Measurements from ENCODE around the gene PLXDC1.
"Not testable (repeated sequence)": the region's sequence is repeated elsewhere in the genome, so short reads cannot be mapped to it uniquely, and the experiment has no call there.

PLXDC1 gene

DNA sequence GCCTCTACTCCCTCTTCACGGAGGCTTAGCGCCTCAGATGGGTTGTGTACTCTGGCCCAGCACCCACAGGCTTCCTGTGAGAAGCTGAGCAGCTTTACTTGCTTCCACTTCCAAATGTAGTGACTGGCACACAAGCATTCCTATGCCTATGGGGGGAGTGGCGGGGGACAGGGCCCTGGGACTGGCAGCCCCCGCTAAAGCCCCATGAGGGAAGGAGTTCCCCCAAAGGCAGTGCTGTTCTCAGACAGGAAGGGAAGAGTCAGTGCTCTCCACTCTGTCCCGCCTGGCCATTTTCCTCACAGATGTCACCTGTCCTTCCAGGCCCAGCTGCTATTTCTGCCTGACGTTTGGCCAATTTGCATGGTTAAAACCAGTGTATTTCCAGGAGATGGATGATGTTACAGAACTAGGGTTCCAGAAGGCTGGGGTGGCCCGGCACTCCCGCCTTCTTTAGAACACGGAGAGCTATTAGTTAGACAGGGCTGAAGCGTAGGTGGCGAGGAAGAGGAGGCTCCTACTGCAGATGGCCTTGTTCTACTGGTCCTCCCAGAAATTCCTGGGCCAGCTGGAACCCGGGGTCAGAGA lies 100.3 kb downstream of the PLXDC1 start:
- no peak for DNase-seq (ENCODE audit: low read depth, low spot score)
- no peak overlapping the region for H3K4me3 ChIP-seq (ENCODE audit: low read length)

GRCh38 chr17:39045948-39046679 lies 105.3 kb downstream of the PLXDC1 start:
- no peak for DNase-seq (ENCODE audit: low read depth, low spot score)
- no peak overlapping the region for H3K4me3 ChIP-seq (ENCODE audit: low read length)

GRCh38 chr17:39036009-39036408 lies 115.4 kb downstream of the PLXDC1 start:
- no peak overlapping the region for H3K4me3 ChIP-seq (ENCODE audit: low read length)
- DNase-seq (ENCODE audit: low read depth, low spot score) = no peak

- DNase-seq (ENCODE audit: low read depth, low spot score); H3K4me3 ChIP-seq (ENCODE audit: low read length): not testable (repeated sequence)
Measured at GRCh38 chr17:39035578-39035977, 115.9 kb downstream of the PLXDC1 start.

GRCh38 chr17:39028690-39029089 lies 122.7 kb downstream of the PLXDC1 start:
- DNase-seq (ENCODE audit: low read depth, low spot score) = no peak
- H3K4me3 ChIP-seq (ENCODE audit: low read length) = no peak overlapping the region

GRCh38 chr17:39027455-39028035 lies 123.9 kb downstream of the PLXDC1 start:
- no peak overlapping the region for H3K4me3 ChIP-seq (ENCODE audit: low read length)
- no peak for DNase-seq (ENCODE audit: low read depth, low spot score)

DNA sequence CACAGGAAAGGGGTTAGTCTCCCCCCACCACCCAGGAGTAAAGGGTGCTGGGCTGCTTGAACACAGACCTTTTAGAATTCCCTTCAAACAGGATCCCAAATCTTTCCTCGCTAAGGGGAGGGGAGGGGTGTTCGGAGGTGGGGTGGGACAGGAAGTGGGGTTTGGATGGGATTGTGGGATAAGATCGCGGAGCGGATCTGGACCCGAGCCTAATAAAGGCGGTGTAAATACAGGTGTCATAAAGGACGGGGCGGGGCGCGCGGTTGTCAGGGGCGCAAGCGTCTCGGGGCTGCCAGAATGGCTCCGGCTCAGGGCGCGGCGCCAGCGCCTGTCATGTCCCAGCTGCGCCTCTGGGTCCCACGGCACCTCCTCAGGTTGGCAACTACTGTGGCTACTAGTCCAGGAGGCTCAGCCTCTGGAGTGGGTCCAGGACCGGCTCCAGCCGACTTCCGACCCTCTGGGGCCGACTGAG lies 124.4 kb downstream of the PLXDC1 start:
- no peak overlapping the region for H3K4me3 ChIP-seq (ENCODE audit: low read length)
- no peak for DNase-seq (ENCODE audit: low read depth, low spot score)

- H3K4me3 ChIP-seq (ENCODE audit: low read length); DNase-seq (ENCODE audit: low read depth, low spot score): not testable (repeated sequence)
Measured at GRCh38 chr17:39026346-39026745, 125.1 kb downstream of the PLXDC1 start.

DNA sequence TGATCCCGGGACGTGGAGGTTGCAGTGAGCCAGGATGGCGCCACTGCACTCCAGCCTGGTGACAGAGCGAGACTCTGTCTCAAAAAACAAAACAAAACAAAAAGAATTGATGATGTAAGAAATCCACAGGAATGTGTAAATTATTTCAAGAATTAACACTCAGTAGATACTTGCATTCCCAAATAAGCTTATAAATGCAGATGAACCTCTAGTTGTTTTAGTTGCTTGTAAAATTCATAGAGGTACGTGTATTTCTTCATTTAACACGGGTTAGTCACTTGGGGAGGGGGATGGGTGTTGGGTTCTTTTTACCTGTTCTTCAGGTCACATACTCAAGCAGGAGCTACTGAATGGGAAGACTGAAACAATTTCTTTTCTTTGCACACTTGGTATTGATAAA lies 128.5 kb downstream of the PLXDC1 start:
- no peak for DNase-seq (ENCODE audit: low read depth, low spot score)
- H3K4me3 ChIP-seq (ENCODE audit: low read length) = no peak overlapping the region

GRCh38 chr17:39020037-39020436 lies 131.4 kb downstream of the PLXDC1 start:
- H3K4me3 ChIP-seq (ENCODE audit: low read length); DNase-seq (ENCODE audit: low read depth, low spot score): not testable (repeated sequence)

DNA sequence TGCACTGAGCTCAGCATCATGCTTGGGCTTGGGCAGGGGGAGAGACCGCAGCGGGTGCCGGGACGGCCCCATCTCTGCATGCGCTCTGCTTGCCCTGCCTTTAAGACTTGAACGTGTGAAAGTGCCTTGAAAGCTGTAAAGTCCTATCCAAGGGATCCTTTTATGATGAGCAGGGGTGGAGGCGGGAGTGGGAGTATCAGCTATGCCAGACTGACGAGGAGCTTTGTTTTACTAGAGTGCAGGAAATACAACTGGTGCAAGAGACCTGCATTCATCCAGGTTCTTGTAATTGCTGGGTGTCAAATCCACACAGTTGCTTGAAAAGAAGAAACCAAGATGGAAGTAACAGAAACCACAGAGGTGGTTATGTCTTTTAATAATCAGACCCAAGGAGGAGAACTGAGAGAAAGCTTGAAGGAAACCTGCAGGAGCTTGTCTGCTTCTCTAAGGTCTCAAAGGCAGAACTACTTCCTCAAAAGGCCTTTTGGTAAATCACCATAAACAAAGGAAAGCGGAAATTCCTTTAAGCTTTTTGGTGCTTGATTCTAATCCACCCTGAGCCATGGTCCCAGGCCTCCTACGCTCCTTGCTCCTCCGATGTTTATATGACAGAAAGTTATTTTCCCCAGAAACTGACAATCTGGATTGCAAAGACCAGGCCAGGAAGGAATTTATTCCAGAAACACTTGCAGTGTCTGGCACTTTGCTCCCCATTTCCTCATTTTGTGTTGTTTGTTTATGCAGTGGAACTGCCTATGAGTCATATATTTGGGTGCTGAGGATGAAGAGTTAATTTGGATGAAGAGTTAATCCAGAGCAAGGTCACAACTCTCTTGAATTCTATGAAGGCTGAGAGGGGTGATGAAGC lies 132.9 kb downstream of the PLXDC1 start:
- peak; percentile 37 for DNase-seq (ENCODE audit: low read depth, low spot score)
- no peak overlapping the region for H3K4me3 ChIP-seq (ENCODE audit: low read length)

DNA sequence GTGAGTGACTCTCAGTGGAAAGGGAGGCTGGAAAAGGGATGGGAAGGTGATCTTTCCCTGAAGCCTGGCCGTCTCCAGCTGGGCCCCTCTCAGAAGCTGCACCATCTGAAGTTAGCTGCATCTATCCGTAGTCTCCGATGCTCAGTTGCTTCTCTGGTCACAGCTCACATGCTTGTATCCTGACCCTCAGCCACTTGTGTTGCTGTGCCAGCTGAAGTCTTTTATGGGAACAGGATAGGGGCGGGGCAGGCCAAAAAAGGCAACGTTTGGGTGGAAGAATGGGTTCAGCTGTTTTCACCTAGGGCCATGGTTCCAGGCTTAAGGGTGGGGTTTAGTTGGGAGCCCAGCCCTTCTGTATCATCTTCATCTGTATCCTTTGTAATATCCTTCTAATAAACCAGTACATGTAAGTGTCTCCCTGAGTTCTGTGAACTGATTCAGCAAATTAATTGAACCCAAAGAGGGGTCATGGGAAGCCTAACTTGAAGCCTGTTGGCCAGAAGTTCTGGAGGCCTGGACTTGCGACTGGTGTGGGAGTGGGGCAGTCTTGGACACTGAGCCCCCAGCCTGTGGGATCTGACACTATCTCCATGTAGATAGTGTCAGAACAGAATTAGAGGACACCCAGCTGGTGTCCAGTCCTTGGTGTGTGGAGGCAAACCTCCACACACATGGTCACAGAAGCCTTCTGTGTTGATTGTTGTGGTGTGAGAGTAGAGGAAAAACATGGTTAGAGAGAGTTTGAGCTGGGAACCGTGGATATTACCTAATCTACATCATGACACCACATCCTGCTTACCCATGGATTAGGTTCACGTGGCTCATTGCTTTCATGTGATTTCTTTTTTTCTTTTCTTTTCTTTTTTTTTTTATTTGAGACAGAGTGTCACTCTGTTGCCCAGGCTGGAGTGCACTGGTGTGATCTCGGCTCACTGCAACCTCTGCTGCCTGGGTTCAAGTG lies 135.0 kb downstream of the PLXDC1 start:
- H3K4me3 ChIP-seq (ENCODE audit: low read length) = no peak overlapping the region
- DNase-seq (ENCODE audit: low read depth, low spot score) = peak; percentile 85

DNA sequence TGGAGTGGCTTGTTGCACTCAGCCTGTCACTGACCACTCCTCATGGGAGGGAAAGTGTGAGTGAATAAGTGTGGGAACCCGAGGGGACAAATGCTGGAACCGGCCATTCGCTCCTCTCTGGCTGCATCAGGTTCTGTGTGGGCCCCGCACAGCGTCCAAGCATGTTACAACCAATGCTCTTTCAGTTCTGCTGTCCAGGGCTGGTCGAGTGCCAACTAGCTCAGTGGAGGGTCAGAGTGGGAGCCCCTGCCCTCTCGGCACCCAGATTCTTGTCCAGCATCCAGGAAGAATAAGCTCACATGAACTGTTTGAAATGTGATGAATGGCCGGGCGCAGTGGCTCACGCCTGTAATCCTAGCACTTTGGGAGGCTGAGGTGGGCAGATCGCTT lies 135.9 kb downstream of the PLXDC1 start:
- no peak for DNase-seq (ENCODE audit: low read depth, low spot score)
- no peak overlapping the region for H3K4me3 ChIP-seq (ENCODE audit: low read length)

DNA sequence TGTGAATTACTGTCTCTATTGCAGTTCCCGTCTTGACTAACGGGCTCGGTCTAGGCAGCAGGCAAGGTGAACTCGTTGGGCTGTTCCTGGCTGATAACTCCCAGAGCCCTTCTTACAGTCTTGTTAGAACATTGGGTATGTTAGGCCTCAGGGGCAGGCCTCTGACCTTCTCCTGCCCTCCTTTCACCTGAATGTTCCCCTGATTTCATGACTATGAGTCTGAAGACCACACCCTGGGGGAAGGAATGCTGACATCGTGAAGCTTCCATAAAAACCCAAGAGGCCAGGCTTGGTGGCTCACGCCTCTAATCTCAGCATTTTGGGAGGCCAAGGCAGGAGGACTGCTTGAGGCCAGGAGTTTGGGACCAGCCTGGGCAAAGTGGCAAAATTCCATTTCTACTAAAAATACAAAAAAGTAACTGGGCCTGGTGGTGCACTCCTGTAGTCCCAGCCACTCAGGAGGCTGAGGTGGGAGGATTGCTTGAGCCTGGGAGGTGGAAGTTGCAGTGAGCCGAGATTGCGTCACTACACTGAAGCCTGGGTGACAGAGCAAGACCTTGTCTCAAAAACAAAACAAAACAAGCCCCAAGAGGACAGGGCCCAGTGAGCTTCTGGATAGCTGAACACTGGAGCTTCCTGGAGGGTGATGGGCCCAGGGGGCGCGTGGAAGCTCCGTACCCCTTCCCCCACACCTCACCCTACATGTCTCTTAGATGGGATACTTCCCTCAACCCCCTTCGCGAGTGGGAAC lies 136.5 kb downstream of the PLXDC1 start:
- no peak overlapping the region for H3K4me3 ChIP-seq (ENCODE audit: low read length)
- DNase-seq (ENCODE audit: low read depth, low spot score) = no peak

GRCh38 chr17:39014044-39014794 lies 137.2 kb downstream of the PLXDC1 start:
- no peak for DNase-seq (ENCODE audit: low read depth, low spot score)
- no peak overlapping the region for H3K4me3 ChIP-seq (ENCODE audit: low read length)

Data from Jurkat, Clone E6-1 (cell line).